ENCODE data around the gene FHIT.

The FHIT gene

GRCh38 chr3:59796456-59796855 is 1454.8 kb downstream of the FHIT start:
- Histone ChIP-seq H3K9ac (ENCODE audit: low read length) (no peak overlapping the region), H3K4me3 (ENCODE audit: low read length) (no peak overlapping the region), H3K4me1 (ENCODE audit: control insufficient read depth, insufficient read depth, low read length) (no peaks in the 10 kb centered on the region), H3K9me3 (ENCODE audit: control insufficient read depth, low read length) (no peaks in the 10 kb centered on the region), H3K36me3 (ENCODE audit: control insufficient read depth, insufficient read depth, low read length, severe bottlenecking) (no peaks in the 10 kb centered on the region), H3K27me3 (replicated peaks; ENCODE audit: control insufficient read depth, insufficient read depth, low read length) (no peaks in the 10 kb centered on the region)
- no peak for DNase-seq (ENCODE audit: low read depth)

GRCh38 chr3:59795756-59796155 is 1455.5 kb downstream of the FHIT start:
- Histone ChIP-seq H3K36me3 (ENCODE audit: control insufficient read depth, insufficient read depth, low read length, severe bottlenecking) (no peaks in the 10 kb centered on the region), H3K4me1 (ENCODE audit: control insufficient read depth, insufficient read depth, low read length) (no peaks in the 10 kb centered on the region), H3K9me3 (ENCODE audit: control insufficient read depth, low read length) (no peaks in the 10 kb centered on the region), H3K4me3 (ENCODE audit: low read length) (no peak overlapping the region), H3K27me3 (replicated peaks; ENCODE audit: control insufficient read depth, insufficient read depth, low read length) (no peaks in the 10 kb centered on the region), H3K9ac (ENCODE audit: low read length) (no peak overlapping the region)
- no peak for DNase-seq (ENCODE audit: low read depth)

- no peaks in the 10 kb centered on the region for H3K27me3 ChIP-seq (replicated peaks; ENCODE audit: control insufficient read depth, insufficient read depth, low read length)
- H3K36me3 ChIP-seq (ENCODE audit: control insufficient read depth, insufficient read depth, low read length, severe bottlenecking) = no peaks in the 10 kb centered on the region
- H3K9ac ChIP-seq (ENCODE audit: low read length) = no peak overlapping the region
- H3K9me3 ChIP-seq (ENCODE audit: control insufficient read depth, low read length) = no peaks in the 10 kb centered on the region
- DNase-seq (ENCODE audit: low read depth) = no peak
- no peak overlapping the region for H3K4me3 ChIP-seq (ENCODE audit: low read length)
- no peaks in the 10 kb centered on the region for H3K4me1 ChIP-seq (ENCODE audit: control insufficient read depth, insufficient read depth, low read length)
Measured at GRCh38 chr3:59793976-59794375, 1457.3 kb downstream of the FHIT start.

GRCh38 chr3:59791774-59792308 is 1459.4 kb downstream of the FHIT start:
- no peak overlapping the region for H3K9ac ChIP-seq (ENCODE audit: low read length)
- no peaks in the 10 kb centered on the region for H3K36me3 ChIP-seq (ENCODE audit: control insufficient read depth, insufficient read depth, low read length, severe bottlenecking)
- H3K4me3 ChIP-seq (ENCODE audit: low read length) = no peak overlapping the region
- H3K4me1 ChIP-seq (ENCODE audit: control insufficient read depth, insufficient read depth, low read length) = no peaks in the 10 kb centered on the region
- no peaks in the 10 kb centered on the region for H3K9me3 ChIP-seq (ENCODE audit: control insufficient read depth, low read length)
- no peak for DNase-seq (ENCODE audit: low read depth)
- no peaks in the 10 kb centered on the region for H3K27me3 ChIP-seq (replicated peaks; ENCODE audit: control insufficient read depth, insufficient read depth, low read length)

- H3K9ac ChIP-seq (ENCODE audit: low read length) = no peak overlapping the region
- no peaks in the 10 kb centered on the region for H3K9me3 ChIP-seq (ENCODE audit: control insufficient read depth, low read length)
- H3K36me3 ChIP-seq (ENCODE audit: control insufficient read depth, insufficient read depth, low read length, severe bottlenecking) = no peaks in the 10 kb centered on the region
- H3K4me3 ChIP-seq (ENCODE audit: low read length) = no peak overlapping the region
- H3K4me1 ChIP-seq (ENCODE audit: control insufficient read depth, insufficient read depth, low read length) = no peaks in the 10 kb centered on the region
- DNase-seq (ENCODE audit: low read depth) = no peak
- no peaks in the 10 kb centered on the region for H3K27me3 ChIP-seq (replicated peaks; ENCODE audit: control insufficient read depth, insufficient read depth, low read length)
Measured at GRCh38 chr3:59790241-59790640, 1461.0 kb downstream of the FHIT start.

- no peak for DNase-seq (ENCODE audit: low read depth)
- H3K36me3 ChIP-seq (ENCODE audit: control insufficient read depth, insufficient read depth, low read length, severe bottlenecking) = no peaks in the 10 kb centered on the region
- H3K27me3 ChIP-seq (replicated peaks; ENCODE audit: control insufficient read depth, insufficient read depth, low read length) = no peaks in the 10 kb centered on the region
- H3K4me3 ChIP-seq (ENCODE audit: low read length) = no peak overlapping the region
- no peak overlapping the region for H3K9ac ChIP-seq (ENCODE audit: low read length)
- no peaks in the 10 kb centered on the region for H3K4me1 ChIP-seq (ENCODE audit: control insufficient read depth, insufficient read depth, low read length)
- no peaks in the 10 kb centered on the region for H3K9me3 ChIP-seq (ENCODE audit: control insufficient read depth, low read length)
Measured at GRCh38 chr3:59788801-59789200, 1462.5 kb downstream of the FHIT start.

- Histone ChIP-seq H3K4me3 (ENCODE audit: low read length) (no peak overlapping the region), H3K4me1 (ENCODE audit: control insufficient read depth, insufficient read depth, low read length) (no peaks in the 10 kb centered on the region), H3K9ac (ENCODE audit: low read length) (no peak overlapping the region), H3K27me3 (replicated peaks; ENCODE audit: control insufficient read depth, insufficient read depth, low read length) (no peaks in the 10 kb centered on the region), H3K36me3 (ENCODE audit: control insufficient read depth, insufficient read depth, low read length, severe bottlenecking) (no peaks in the 10 kb centered on the region), H3K9me3 (ENCODE audit: control insufficient read depth, low read length) (no peaks in the 10 kb centered on the region)
- no peak for DNase-seq (ENCODE audit: low read depth)
Measured at GRCh38 chr3:59788133-59788532, 1463.1 kb downstream of the FHIT start.

- Histone ChIP-seq H3K36me3 (ENCODE audit: control insufficient read depth, insufficient read depth, low read length, severe bottlenecking) (no peaks in the 10 kb centered on the region), H3K4me3 (ENCODE audit: low read length) (no peak overlapping the region), H3K27me3 (replicated peaks; ENCODE audit: control insufficient read depth, insufficient read depth, low read length) (no peaks in the 10 kb centered on the region), H3K9me3 (ENCODE audit: control insufficient read depth, low read length) (no peaks in the 10 kb centered on the region), H3K4me1 (ENCODE audit: control insufficient read depth, insufficient read depth, low read length) (no peaks in the 10 kb centered on the region), H3K9ac (ENCODE audit: low read length) (no peak overlapping the region)
- no peak for DNase-seq (ENCODE audit: low read depth)
Measured at GRCh38 chr3:59786374-59786773, 1464.9 kb downstream of the FHIT start.

- no peaks in the 10 kb centered on the region for H3K27me3 ChIP-seq (replicated peaks; ENCODE audit: control insufficient read depth, insufficient read depth, low read length)
- no peaks in the 10 kb centered on the region for H3K36me3 ChIP-seq (ENCODE audit: control insufficient read depth, insufficient read depth, low read length, severe bottlenecking)
- no peaks in the 10 kb centered on the region for H3K4me1 ChIP-seq (ENCODE audit: control insufficient read depth, insufficient read depth, low read length)
- H3K4me3 ChIP-seq (ENCODE audit: low read length) = no peak overlapping the region
- no peak for DNase-seq (ENCODE audit: low read depth)
- H3K9ac ChIP-seq (ENCODE audit: low read length) = no peak overlapping the region
- H3K9me3 ChIP-seq (ENCODE audit: control insufficient read depth, low read length) = no peaks in the 10 kb centered on the region
Measured at GRCh38 chr3:59784164-59784563, 1467.1 kb downstream of the FHIT start.

GRCh38 chr3:59783468-59783988 is 1467.7 kb downstream of the FHIT start:
- no peak overlapping the region for H3K9ac ChIP-seq (ENCODE audit: low read length)
- no peaks in the 10 kb centered on the region for H3K27me3 ChIP-seq (replicated peaks; ENCODE audit: control insufficient read depth, insufficient read depth, low read length)
- no peak overlapping the region for H3K4me3 ChIP-seq (ENCODE audit: low read length)
- H3K4me1 ChIP-seq (ENCODE audit: control insufficient read depth, insufficient read depth, low read length) = no peaks in the 10 kb centered on the region
- no peaks in the 10 kb centered on the region for H3K36me3 ChIP-seq (ENCODE audit: control insufficient read depth, insufficient read depth, low read length, severe bottlenecking)
- no peak for DNase-seq (ENCODE audit: low read depth)
- no peaks in the 10 kb centered on the region for H3K9me3 ChIP-seq (ENCODE audit: control insufficient read depth, low read length)

- no peaks in the 10 kb centered on the region for H3K36me3 ChIP-seq (ENCODE audit: control insufficient read depth, insufficient read depth, low read length, severe bottlenecking)
- no peaks in the 10 kb centered on the region for H3K9me3 ChIP-seq (ENCODE audit: control insufficient read depth, low read length)
- DNase-seq (ENCODE audit: low read depth) = peak; percentile 37
- no peak overlapping the region for H3K4me3 ChIP-seq (ENCODE audit: low read length)
- H3K4me1 ChIP-seq (ENCODE audit: control insufficient read depth, insufficient read depth, low read length) = no peaks in the 10 kb centered on the region
- H3K27me3 ChIP-seq (replicated peaks; ENCODE audit: control insufficient read depth, insufficient read depth, low read length) = no peaks in the 10 kb centered on the region
- no peak overlapping the region for H3K9ac ChIP-seq (ENCODE audit: low read length)
Measured at GRCh38 chr3:59782664-59783063, 1468.6 kb downstream of the FHIT start.

GRCh38 chr3:59780209-59780608 is 1471.0 kb downstream of the FHIT start:
- no peak overlapping the region for H3K9ac ChIP-seq (ENCODE audit: low read length)
- no peak for DNase-seq (ENCODE audit: low read depth)
- H3K4me1 ChIP-seq (ENCODE audit: control insufficient read depth, insufficient read depth, low read length) = peaks cover 3% of the 10 kb centered on the region
- no peaks in the 10 kb centered on the region for H3K27me3 ChIP-seq (replicated peaks; ENCODE audit: control insufficient read depth, insufficient read depth, low read length)
- H3K9me3 ChIP-seq (ENCODE audit: control insufficient read depth, low read length) = no peaks in the 10 kb centered on the region
- no peaks in the 10 kb centered on the region for H3K36me3 ChIP-seq (ENCODE audit: control insufficient read depth, insufficient read depth, low read length, severe bottlenecking)
- H3K4me3 ChIP-seq (ENCODE audit: low read length) = no peak overlapping the region
